ENCODE results near the gene RAB6A.

Gene RAB6A

GRCh38 chr11:73766763-73767162, 5.9 kb upstream of the RAB6A start:
- TF ChIP-seq CTCF (IDR thresholded peaks at IDR 0.05; ENCODE audit: control extremely low read depth, extremely low read depth, low read depth, missing control alignments), result no peak
- ChIA-PET POLR2A (no interaction called here), CTCF (interaction anchor here (1.4 to 8.4 kb wide), 2 partner anchors 11 to 460 kb away, joined by 3 to 50 read pairs; no protein-coding TSS in a partner anchor)
- DNase-seq (ENCODE audit: extremely low spot score), result no peak

- ChIA-PET POLR2A (interaction anchor here (2.7 kb wide), 1 partner anchor 17 kb away, joined by 18 read pairs; no protein-coding TSS in a partner anchor), CTCF (interaction anchor here (1.2 to 8.4 kb wide), 2 partner anchors 9 to 15 kb away, joined by 4 to 50 read pairs; no protein-coding TSS in a partner anchor)
- DNase-seq (ENCODE audit: extremely low spot score), result no peak
- no peak for TF ChIP-seq CTCF (IDR thresholded peaks at IDR 0.05; ENCODE audit: control extremely low read depth, extremely low read depth, low read depth, missing control alignments)
Measured at GRCh38 chr11:73762732-73763131, 1.9 kb upstream of the RAB6A start.

- TF ChIP-seq CTCF (IDR thresholded peaks at IDR 0.05; ENCODE audit: control extremely low read depth, extremely low read depth, low read depth, missing control alignments), result no peak
- no peak for DNase-seq (ENCODE audit: extremely low spot score)
- POLR2A ChIA-PET, result interaction anchor here (0.6 to 2.7 kb wide), 6 partner anchors 15 to 218 kb away, joined by 3 to 18 read pairs (median 4); partner anchors contain the start of gene MRPL48
- CTCF ChIA-PET, result interaction anchor here (0.7 to 2.6 kb wide), 12 partner anchors 10 to 382 kb away, joined by 3 to 29 read pairs (median 3); partner anchors contain the start of gene MRPL48
Measured at GRCh38 chr11:73761403-73761945, 600 bp upstream of the RAB6A start.

GRCh38 chr11:73760135-73760678, 667 bp downstream of the RAB6A start:
- ChIA-PET POLR2A (interaction anchor here (0.9 to 2.7 kb wide), 5 partner anchors 16 to 220 kb away, joined by 3 to 18 read pairs (median 4); partner anchors contain the start of gene MRPL48), CTCF (interaction anchor here (0.9 to 2.6 kb wide), 8 partner anchors 14 to 381 kb away, joined by 3 to 29 read pairs (median 3); partner anchors contain the start of gene MRPL48)
- TF ChIP-seq CTCF (IDR thresholded peaks at IDR 0.05; ENCODE audit: control extremely low read depth, extremely low read depth, low read depth, missing control alignments), result no peak
- peak; percentile 41 for DNase-seq (ENCODE audit: extremely low spot score)

- no peak for DNase-seq (ENCODE audit: extremely low spot score)
- ChIA-PET CTCF (interaction anchor here (2.1 to 2.6 kb wide), 2 partner anchors 11 to 20 kb away, joined by 9 to 29 read pairs; no protein-coding TSS in a partner anchor), POLR2A (no interaction called here)
- TF ChIP-seq CTCF (IDR thresholded peaks at IDR 0.05; ENCODE audit: control extremely low read depth, extremely low read depth, low read depth, missing control alignments), result no peak
Measured at GRCh38 chr11:73759610-73760134, 1.2 kb downstream of the RAB6A start.

- CTCF ChIA-PET, result interaction anchor here (1.0 to 2.1 kb wide), 2 partner anchors 10 to 13 kb away, joined by 3 to 9 read pairs; no protein-coding TSS in a partner anchor
- POLR2A ChIA-PET, result no interaction called here
- no peak for DNase-seq (ENCODE audit: extremely low spot score)
- no peak for TF ChIP-seq CTCF (IDR thresholded peaks at IDR 0.05; ENCODE audit: control extremely low read depth, extremely low read depth, low read depth, missing control alignments)
Measured at GRCh38 chr11:73758451-73758850, 2.4 kb downstream of the RAB6A start.
